ELR (cell line): Measurements from ENCODE around the gene RASA2.

ENCODE experiments used
- DNase-seq: peaks from one replicate; pipeline ENCODE4 v3.0.0-alpha.2; 2015; ENCODE audit warnings: low read depth

Gene RASA2

DNA sequence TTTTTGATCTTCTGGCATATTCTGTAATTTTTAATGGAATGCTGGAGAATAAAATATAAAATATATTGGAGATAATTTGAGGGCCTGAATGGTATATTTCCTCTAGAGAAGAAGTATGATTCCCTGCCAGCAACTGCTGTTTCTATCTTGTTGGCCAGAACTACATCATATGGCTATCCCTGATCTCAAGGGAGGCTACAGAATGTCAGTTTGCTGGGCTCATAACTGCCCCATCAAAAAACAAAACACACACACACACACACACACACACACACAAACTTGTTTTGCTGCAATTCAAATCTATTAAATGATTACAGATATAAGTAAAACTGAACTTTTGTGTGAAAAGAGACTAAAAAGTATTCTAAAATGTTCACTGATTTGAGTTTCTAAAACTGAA lies 51.0 kb downstream of the RASA2 start:
- no peak for DNase-seq

DNA sequence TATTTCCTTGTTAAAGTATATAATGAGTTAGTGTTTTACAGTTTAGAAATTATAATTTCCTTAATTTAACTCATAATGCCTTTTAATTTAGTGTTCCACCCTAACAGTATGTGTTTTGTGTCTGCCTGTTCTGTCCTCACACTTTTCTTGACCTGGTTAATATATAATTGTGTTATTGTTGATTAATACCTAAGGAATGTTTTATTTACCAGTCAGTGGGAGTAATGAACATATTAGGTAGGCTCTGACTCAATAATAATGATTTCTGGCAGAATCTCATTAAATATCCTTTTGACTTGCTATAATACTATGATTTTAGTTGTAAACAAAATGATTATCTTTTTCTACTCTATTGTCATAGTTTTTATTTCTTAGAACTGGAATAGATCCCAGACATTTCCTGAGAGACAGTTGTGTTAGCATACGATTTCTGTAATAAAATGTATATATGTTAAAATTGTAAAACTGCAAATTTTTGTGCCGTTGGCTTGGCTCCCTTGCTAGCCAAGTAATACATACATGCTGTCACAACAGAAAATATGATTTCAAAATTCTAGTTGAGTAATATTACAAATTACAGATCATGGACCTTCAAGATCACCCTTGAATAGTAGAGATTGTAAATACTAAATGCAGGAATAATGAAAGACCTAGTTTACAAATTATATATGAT lies 51.9 kb downstream of the RASA2 start:
- DNase-seq: peak; percentile 42

DNA sequence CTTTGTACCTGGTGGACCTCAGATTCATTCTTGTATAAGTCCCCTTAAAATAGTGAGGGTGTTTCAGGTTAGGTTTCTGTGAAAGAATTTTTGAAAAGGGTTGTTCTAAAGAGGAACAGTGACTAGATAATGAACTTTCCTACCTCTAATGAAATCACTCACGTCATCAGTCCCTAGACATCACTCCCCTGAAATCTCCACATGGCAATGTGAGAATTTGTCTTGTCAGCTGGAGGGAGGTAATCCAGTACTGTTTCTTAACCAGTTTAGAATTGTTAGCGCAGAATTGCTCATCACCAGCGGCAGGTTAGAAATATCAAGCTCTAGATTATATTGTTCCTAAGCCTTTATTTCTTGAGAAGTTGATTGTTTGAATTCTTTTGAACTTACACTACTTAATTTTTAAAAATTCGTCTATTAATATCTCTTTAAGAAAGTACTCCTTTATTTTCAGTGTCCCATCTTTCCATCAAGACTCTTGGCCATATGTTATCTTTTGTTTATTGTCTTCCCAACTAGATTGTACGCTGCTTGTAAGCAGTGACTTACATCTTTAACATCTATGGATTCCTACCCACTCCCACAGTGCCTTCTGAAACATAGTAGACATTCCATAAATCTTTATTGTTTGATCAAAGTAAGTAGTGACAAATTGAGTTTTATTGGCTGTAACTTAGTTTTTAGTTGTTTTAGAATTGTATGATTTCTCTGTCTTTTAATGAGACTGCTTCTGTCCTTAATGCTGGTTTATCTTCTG lies 52.8 kb downstream of the RASA2 start:
- no peak for DNase-seq

DNA sequence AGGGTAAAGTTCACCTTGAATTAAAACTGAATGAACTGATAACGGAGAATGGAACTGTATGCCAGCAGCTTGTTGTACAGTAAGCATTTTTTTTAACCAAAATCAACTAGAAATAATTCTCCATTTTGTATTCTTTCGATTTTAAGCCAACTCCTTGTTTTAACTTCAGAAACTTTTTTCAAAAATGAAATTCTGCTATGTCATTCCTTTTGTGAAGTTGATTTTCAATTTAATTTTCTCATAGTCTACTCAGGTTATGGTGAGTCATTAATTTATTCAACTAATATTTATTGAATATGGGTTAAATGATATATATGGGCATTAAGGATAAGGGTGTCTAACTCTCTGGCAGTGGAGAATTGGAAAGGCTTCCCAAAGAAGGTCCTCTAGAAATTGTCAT lies 53.7 kb downstream of the RASA2 start:
- no peak for DNase-seq

DNA sequence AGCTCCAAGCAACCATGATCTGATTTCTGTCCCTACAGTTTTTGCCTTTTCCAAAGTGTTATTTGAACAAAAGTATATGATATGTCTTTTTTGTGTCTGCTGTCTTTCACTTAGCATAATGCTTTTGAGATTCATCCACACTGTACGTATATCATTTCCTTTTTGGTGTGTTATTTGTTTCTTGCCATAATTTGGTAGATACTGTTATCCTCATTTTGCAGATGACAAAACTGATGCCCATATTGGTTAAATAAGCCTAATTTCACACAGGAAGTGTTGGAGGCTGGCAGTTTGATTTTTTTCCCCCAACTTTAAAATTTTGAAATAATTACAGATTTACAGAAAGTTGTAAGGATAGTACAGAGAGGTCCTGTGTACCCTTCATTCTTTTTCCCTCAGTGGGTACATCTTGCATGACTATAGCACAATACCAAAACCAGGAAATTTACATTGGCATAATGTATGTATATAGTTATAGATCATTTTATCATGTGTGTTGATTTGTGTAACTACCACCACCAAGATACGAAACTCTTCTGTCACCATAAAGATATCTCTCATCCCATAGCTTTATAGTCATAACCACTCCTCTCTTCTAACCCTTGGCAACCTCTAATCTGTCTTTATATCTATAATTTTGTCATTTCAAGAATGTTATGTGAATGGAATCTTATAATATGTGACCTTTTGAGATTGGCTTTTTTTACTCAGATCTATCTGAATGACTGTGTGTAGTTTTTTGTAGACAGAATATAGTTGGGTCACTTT lies 55.6 kb downstream of the RASA2 start:
- no peak for DNase-seq

DNA sequence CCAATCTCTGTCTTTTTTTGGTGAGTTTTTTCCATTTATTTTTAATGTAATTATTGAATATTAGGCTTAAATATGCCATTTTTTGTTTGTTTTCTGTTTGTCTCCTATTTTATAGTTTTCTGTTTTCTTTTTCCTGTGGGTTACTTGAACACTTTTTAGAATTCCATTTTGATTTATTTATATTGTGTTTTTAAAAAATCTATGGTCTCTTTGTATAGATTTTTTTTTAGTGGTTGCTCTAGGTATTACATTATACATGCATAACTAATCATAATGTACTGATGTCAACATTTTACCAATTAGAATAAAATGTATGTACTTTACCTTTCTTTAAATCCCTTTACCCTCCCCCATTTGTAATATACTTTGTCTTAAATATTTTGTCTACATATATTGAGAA lies 56.2 kb downstream of the RASA2 start:
- DNase-seq: no peak

DNA sequence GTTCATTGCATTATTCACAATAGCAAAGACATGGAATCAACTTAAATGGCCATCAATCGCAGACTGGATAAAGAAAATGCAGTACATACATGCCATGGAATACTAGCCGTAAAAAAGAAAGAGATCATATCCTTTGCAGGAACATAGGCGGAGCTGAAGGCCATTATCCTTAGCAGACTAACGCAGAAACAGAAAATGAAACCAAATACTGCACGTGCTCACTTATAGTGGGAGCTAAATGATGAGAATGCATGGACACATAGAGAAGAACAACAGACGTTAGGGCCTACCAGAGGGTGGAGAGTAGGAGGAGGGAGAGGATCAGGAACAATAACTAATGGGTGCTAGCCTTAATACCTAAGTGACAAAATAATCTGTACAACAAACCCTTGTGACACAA lies 57.9 kb downstream of the RASA2 start:
- no peak for DNase-seq

DNA sequence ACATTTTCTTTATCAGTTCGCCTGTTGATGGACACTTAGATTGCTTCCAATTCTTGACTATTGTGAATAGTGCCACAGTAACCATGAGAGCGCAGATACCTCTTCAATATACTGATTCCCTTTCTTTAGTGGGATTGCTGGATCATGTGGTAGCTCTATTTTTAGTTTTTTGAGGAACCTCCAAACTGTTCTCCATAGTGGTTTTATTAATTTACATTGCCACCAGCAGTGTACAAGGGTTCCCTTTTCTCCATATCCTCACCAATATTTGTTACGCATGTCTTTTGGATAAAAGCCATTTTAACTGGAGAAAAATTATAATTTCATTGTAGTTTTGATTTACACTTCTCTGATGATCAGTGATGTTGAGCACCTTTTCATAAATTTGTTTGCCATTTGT lies 59.3 kb downstream of the RASA2 start:
- no peak for DNase-seq

DNA sequence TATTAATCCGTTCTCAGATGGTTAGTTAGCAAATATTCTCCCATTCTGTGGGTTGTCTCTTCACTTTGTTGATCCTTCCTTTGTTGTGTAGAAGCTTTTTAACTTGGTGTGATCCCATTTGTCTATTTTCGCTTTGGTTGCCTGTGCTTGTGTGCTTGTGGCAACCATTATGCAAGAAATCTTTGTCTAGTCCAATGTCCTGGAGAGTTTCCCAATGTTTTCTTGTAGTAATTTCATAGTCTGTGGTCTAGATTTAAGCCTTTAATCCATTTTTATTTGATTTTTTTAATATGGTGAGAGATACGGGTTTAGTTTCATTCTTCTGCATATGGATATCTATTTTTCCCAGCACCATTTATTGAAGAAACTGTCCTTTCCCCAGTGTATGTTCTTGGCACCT lies 59.8 kb downstream of the RASA2 start:
- DNase-seq: no peak

DNA sequence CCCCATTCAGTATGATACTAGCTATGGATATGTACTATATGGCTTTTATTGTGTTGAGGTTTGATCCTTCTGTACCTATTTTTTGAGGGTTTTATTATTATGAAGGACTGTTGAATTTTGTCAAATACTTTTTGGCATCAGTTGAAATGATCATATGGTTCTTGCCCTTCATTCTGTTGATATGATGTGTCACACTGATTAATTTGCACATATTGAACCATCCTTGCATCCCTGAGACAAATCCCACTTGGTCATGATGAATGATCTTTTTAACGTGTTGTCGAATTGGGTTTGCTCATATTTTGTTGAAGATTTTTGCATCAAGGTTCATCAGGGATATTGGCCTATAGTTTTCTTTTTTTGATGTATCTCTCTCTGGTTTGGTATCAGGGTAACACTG lies 61.0 kb downstream of the RASA2 start:
- no peak for DNase-seq

DNA sequence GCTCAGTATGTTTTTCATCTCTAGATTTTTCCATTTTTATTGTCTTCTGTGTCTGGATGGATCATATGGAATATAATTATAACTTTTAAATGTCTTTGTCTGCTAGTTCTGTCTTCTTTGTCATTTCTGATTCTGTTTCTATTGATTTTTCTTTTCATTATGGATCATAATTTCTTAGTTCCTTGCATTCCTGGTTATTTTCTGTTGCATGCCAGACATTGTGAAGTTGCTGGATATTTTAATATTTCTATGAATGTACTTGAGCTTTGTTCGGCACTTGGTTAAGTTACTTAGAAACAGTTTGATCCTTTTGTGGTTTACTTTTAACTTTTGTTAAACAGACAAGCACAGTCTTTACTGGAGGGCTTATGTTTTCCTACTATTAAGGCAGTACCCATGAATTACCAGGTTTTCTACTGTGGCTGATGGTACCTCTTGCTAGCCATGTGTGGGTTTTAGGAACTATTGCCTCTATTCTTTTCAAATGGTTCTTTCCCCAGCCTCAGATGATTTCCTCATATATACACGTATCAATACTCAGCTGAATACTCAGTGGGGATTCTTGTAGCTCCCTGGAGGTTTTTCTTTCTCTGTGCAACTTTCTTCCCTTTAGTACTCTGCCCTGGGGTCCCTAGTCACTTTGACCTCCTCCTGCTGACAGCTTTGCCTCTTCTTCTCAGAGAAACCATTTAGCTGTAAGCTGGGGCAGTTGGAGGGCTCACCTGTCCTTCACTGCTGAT lies 64.3 kb downstream of the RASA2 start:
- no peak for DNase-seq

DNA sequence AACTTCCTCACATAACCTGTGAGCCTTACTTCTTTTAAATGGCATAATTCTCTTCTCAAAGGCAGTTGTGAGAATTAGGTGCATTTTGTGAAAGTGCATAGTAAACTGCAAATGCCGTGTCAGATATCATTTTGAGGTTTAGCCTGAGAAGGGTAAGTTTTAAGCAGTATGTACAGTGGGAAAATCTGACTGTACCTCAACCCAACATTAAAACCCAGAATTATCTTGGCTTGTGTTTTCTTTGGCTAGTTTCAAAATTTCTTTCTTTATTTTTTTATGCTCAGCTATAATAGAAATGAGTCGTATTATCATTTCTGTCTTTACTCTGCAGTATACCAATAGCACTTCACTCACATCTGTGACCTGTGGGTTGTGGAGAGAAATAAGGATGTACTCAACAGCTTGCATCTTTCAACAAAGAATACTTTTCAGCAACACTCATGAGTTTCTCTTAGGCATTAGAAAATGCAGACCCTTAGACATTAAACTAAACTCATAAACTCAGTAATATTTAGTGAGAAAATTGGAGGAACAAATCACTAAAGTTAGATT lies 65.7 kb downstream of the RASA2 start:
- DNase-seq: no peak

DNA sequence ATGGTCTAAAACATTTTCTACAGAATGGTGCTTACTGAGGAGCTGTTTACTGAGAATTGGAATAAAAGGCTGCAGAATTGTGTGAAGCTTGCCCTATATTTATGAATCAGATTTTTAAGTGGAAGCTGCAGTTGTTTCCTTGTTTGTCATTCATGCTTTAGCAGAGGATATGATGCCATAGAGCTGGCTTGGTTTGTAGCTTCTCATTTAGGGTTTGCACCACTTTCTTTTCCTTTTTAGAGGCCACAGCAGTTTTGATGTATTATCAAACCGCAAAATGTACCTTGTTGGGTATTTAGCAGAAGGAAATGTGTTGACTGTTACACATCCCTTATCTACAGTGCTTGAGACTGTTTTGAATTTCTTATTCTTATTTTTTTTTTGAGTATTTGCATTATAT lies 66.2 kb downstream of the RASA2 start:
- no peak for DNase-seq

DNA sequence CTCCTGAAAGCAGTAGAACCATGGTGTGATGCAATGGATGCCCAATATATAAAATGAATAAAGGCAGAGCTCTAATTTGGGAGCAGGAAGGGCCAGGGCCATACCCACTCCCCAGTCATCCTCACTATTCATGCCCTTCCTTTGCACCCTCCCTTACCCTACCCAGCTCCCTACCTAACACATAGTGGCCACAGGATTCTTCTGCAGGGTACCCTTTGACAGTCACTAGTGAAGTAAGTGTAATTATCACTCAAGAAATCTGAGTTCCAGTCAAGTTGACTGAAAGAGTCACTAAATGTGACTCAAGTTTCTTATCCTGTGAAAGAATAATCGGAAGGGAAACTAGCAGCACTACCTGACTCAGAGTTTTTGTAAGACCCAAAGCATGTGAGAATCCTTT lies 69.2 kb downstream of the RASA2 start:
- peak; percentile 80 for DNase-seq

DNA sequence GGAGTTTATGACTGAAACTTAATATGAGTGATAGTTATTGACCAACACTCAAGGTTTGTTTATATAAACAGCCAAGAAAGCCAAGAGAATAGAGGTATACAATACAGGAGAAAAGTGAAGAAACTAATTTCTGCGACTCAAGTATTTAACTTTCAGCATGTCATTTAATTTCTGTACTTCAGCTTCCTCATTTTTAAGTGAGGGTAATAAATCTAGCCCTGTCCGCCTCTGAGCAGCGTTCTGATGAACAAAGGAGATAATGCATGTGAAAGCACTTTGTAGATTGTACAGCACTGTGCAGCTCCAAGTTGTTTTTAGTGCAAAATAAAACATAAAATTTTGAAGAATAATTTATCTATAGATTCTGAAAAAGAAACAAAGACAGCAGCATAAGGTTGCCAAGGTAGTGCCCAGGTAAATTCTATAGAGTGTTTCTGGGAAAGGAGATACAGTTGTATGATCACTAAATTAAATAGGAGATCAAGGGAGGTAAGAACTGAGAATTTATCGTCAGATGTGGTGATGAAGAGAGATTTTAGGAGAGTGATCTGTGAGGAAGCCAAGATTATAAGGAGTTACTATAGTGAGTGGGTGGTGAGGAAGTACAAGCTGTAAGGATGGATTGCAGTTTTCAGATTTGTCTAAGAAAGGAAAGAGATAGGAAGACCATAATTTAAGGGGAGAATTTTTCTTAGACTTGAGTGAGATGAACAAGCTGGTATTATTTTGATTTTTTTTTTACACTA lies 71.3 kb downstream of the RASA2 start:
- no peak for DNase-seq

DNA sequence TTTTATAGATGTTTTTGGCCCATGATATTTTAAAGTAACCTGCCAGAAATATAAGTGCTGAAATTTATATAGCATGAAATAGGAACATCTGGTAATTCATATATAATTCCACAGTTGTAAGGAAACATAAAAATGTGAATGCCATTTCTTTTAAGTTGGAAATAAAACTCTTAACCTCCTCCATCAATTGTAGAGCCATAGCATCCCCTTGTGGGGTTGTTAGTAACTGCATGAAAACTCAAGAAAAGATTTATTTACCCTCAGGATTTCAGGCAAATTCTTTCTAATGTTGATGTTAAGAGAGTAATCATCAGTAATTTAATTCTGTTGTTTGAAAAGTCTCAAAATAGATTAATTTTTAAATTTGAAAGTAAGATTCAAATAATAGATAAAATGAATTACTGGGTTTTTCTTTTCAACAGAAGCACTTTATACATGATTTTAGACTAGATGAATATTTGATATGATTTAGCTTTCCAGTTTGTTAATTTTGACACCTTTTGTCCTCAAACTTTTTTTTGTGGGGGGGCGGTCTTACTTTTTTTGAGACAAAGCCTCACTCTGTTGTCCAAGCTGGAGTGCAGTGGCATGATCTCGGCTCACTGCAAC lies 74.7 kb downstream of the RASA2 start:
- peak; percentile 78 for DNase-seq

DNA sequence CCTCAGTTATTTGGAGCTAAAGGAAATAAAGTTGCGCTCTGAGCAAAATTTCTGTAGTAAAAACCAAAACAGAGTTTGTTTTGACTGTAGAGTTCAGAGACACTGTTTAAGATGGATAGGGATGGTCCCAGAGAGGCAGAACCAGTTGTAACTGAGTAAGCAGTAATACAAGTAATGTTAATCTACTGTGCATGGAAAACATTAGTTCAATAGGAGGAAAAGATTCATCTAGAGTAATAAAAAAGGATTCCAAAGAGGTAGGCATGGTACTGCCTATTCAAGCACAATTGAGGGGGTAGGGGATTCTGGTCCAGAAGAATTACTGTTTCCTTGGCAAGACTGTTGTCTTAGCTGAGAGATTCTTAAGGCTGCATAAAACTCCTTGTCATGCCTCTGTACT lies 77.4 kb downstream of the RASA2 start:
- DNase-seq: no peak

DNA sequence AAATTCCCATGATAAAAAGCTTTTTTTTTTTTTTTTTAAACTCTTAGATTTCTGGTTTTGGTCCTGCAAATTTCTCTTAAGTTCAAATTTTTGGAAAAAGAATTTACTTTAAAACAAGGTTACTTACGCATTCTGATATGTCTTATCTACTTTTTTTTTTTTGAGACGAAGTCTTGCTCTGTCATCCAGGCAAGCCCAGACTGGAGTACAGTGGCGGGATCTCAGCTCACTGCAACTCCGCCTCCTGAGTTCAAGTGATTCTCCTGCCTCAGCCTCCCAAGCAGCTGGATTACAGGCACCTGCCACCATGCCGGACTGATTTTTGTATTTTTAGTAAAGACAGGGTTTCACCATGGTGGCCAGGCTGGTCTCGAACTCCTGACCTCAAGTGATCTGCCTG lies 83.2 kb downstream of the RASA2 start:
- no peak for DNase-seq

DNA sequence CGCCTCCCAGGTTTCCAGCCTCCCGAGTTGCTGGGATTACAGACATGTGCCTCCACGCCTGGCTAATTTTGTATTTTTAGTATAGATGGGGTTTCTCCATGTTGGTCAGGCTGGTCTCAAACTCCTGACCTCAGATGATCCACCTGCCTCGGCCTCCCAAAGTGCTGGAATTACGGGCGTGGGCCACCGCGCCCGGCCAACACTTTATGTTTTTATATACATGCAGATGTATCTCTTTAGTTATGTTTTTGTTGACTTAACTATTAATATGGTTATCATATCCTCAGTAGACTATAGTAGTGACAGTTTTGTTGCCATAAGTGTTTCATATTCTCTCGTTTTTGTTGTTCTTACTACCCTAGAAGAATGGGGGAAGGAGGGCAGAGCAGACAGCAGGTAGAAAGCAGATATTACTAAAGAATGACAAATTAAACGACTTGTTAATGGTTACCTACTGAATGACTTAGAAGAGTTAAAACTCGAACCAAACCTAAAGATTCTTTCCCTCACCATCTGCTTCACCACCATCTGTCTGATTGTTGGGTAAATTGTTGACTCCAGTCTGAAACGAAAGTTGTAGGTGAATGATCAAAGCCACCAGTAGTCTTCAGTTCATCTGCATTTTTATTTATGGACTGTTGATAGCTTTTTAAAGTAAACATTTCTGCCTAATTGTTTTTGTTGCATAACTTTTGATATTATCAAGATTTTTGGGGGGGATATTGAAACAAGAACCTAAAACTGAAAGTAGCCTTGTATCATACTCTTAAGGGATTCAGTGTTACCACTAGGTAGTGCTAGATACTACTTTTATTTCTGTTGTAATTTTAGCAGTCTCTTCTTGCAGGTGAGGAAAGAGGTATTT lies 89.3 kb downstream of the RASA2 start:
- peak; percentile 42 for DNase-seq

DNA sequence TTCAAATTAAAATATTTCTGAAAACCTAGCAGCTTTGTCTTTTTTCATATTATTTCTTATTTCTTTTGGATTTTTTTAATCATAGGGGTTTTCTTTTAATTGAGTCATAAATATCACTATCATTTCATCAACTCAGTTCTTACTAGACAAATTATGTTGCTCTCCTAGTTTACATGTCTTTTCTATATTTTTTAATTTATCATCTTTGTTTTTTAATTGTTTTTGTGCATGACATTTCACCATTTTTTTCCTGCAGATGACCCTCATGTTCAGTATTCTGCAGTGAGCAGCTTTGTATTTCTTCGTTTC lies 89.9 kb downstream of the RASA2 start:
- no peak for DNase-seq
